Activated T-cell treated with anti-CD3 and anti-CD28 coated beads for 48 hours (primary cell): ENCODE data around the gene MKI67.
A peak's percentile ranks its signal among the peaks of the same experiment; 100 is the strongest.

Source experiments
- DNase-seq: peaks from one replicate; pipeline ENCODE4 v3.0.0-alpha.2; 2020; ENCODE audit warnings: low read depth

MKI67 gene

DNA sequence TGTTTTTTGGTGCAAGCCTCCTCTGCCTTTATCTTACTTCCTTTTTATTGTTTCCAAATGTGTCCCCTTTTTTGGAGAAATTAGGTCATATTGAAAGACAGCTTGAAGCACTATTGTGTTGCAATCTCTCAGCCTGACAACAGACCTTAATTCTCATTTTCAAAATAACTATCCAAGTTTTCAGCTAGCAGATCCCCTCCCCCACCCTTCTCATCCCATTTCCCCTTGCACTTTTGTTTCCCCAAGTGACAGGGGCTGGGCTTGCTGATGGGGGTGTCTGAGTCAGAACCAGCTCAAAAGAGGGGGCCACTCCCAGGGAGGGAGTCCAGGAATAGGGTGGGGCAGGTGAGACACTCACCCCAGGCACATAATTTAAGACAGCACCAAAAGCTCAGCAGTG is 75.3 kb downstream of the MKI67 start:
- DNase-seq, result no peak

GRCh38 chr10:128050121-128050516 is 76.1 kb downstream of the MKI67 start:
- DNase-seq, result no peak

DNA sequence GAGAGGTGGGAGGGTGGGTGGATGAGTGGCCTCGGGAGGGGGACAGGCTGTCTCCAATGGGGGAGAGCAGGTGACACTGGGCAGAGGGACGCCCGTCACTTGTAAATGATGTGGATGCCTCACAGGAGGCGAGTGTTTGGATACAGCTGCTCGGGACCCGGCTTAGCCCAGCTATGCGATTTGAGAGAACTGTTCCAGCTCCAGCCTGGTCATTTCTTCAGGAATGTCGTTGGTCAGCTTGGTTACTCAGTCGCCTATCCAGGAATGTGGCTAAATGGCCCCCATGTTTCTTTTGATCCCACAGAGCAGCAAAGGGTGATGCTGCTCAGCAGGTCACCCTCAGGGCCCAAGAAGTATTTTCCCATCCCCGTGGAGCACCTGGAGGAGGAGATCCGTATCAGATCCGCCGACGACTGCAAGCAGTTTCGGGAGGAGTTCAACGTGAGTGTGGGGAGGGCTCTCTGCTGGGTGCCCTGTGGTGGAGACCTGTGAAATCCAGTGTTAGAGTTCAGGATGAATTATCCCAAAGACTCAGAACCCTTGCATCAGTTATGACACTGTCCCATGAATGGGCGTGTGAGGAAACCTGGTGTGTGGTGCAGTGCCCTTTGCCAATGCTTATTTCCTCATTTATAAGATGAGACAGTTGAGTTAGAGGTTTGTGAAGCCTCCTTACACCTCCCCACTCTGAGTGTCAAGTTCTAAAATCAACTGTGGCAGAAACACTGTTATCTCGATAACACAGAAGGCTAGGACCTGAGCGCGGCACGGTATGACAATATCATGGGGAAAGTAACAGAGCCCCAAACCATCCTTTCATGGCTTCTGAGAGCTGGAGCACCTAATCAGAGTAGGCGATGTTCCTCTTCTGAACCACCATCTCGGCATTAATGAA is 76.8 kb downstream of the MKI67 start:
- DNase-seq, result no peak

DNA sequence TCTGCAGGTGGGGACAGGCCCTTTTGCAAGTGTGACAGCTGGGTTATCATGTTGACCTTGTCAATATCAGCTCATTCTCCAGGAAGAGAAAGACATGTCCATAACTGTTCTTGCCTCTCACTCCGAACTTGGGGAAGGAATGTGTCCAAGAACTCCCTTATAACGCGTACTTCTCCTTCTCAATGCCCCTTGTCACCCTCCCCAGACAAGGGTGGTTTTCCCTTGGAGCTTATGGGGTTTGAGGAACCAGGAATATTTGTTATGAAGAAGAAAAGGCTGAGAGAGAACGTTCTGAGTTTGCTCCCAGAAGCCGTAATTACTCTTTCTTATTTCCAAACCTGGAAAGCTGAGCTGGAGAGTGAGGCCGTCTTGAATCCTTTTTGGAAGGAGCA is 77.4 kb downstream of the MKI67 start:
- no peak for DNase-seq

DNA sequence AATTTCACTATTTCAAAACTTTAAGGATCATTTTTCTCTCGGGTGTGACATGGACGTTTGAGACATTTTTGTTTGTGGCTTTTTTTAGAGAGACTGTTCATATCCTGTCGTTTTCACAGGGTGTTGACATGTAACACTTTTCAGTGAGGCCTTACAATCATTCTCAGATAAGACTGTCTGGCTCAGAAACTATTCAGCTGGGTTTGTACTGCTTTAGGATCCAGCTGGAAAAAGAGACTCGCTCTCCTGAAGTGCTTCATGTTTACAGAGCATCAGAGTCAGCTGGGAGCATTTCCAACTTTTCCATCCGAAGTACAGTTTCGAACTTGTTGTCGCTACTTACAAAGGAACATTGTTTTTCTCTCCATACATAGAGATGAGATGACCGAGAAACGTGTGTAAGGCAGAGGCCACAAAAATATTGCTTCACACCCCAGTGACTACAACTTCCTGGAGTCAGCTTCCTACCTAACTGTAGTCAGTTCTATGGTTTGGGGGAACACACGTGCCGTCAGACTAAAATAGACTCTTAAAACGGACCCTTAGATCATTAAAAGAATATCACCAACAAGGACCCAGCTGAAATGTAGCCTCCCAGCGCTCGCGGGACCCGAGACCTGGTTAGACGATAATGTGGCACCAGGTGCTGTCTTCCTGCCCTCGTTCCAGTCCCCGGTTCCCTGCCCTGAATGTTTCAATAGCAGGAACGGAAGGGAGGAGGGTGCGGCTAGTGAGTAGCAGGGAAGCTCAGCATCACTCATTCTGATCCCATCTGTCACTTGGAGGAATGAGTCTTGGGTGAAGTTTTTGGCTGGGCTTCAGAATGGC is 78.0 kb downstream of the MKI67 start:
- no peak for DNase-seq

DNA sequence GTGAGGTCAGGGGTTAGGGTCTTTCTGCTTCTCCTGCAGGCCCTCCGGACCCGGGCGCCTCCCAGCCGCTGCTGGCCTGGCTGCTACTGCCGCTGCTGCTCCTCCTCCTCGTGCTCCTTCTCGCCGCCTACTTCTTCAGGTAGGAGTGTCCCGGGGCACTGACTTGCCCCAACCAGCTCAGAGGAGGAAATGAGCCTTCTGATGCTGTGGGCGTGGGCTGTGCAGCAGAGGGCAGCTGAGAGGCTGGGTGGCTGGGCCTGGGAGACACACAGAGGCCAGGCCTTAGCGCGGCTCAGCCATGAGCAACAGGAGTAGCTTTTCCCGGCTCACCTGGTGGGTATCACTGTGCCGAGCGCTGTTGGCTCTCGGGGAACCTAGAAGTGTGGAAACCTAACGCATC is 78.9 kb downstream of the MKI67 start:
- peak; percentile 75 for DNase-seq

DNA sequence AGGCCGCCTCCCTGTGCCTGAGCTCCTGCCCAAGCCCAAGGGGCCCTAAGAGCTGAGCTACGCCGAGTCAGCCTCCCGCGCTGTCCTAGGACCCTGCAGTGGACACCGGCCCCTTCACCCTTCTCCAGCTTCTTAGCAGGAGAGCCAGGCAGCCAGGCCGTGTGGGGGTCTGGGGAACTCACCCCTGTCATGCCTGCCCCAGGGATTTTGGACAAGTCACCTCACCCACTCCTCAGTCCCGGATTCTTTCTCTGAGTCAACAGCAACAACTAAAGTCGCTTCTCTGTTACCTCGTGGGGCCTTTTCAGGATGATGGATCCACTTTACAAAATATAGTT is 79.3 kb downstream of the MKI67 start:
- no peak for DNase-seq
